Endothelial cell (in vitro differentiated cells): Measurements from ENCODE around the gene SLC25A29. TPM values are rescaled to one million over a fixed set of nuclear protein-coding genes. Genes with fewer than 3 reads are reported as not detected.

Source experiments
- DNase-seq: peaks from one replicate; pipeline ENCODE4 v3.0.0; 2021; ENCODE audit warnings: low spot score
- H3K27ac Mint-ChIP-seq: one replicate; pipeline ENCODE4 v1.8.0; 2021; ENCODE audit warnings: mixed read lengths, inconsistent platforms; ENCODE audit not compliant: unreplicated experiment
- H3K27me3 Mint-ChIP-seq: one replicate; pipeline ENCODE4 v1.8.0; 2021; ENCODE audit warnings: mild to moderate bottlenecking, moderate library complexity, mixed read lengths, inconsistent platforms; ENCODE audit not compliant: unreplicated experiment
- H3K36me3 Mint-ChIP-seq: one replicate; pipeline ENCODE4 v1.8.0; 2021; ENCODE audit warnings: mild to moderate bottlenecking, low read depth, mixed read lengths, inconsistent platforms; ENCODE audit not compliant: unreplicated experiment
- H3K4me1 Mint-ChIP-seq: one replicate; pipeline ENCODE4 v1.8.0; 2021; ENCODE audit warnings: mild to moderate bottlenecking, mixed read lengths, inconsistent platforms; ENCODE audit not compliant: unreplicated experiment
- H3K4me3 Mint-ChIP-seq: one replicate; pipeline ENCODE4 v1.8.0; 2021; ENCODE audit warnings: mild to moderate bottlenecking, mixed read lengths, inconsistent platforms; ENCODE audit not compliant: unreplicated experiment
- H3K9me3 Mint-ChIP-seq: one replicate; pipeline ENCODE4 v1.8.0; 2021; ENCODE audit warnings: mixed read lengths, inconsistent platforms; ENCODE audit not compliant: unreplicated experiment
- total RNA-seq: library from RNA; stranded (reverse); fragmentation: NEBNext Ultra II Directional; extraction: Animal tissue kit (Norgen Biotek cat#: 25700); gene quantifications from one replicate; pipeline ENCODE4 v1.2.1, GENCODE V29; 2021; ENCODE audit not compliant: unreplicated experiment
- TF ChIP-seq, protein P1 (sequence below): fragments of 200-600 bp; sonication (generic); IDR thresholded peaks from one replicate; pipeline ENCODE4 v1.5.0; 2021; ENCODE audit warnings: antibody characterized with exemption; ENCODE audit not compliant: unreplicated experiment

The SLC25A29 gene
- total RNA-seq, 1 donor from 2014 or later: 165 TPM

- Mint-ChIP-seq H3K4me1 (no peaks in the 10 kb centered on the region), H3K4me3 (no peak overlapping the region), H3K27me3 (peaks cover 7% of the 10 kb centered on the region), H3K36me3 (no peaks in the 10 kb centered on the region), H3K27ac (no peak overlapping the region), H3K9me3 (no peaks in the 10 kb centered on the region)
- no peak for DNase-seq
- TF ChIP-seq, protein P1, sequence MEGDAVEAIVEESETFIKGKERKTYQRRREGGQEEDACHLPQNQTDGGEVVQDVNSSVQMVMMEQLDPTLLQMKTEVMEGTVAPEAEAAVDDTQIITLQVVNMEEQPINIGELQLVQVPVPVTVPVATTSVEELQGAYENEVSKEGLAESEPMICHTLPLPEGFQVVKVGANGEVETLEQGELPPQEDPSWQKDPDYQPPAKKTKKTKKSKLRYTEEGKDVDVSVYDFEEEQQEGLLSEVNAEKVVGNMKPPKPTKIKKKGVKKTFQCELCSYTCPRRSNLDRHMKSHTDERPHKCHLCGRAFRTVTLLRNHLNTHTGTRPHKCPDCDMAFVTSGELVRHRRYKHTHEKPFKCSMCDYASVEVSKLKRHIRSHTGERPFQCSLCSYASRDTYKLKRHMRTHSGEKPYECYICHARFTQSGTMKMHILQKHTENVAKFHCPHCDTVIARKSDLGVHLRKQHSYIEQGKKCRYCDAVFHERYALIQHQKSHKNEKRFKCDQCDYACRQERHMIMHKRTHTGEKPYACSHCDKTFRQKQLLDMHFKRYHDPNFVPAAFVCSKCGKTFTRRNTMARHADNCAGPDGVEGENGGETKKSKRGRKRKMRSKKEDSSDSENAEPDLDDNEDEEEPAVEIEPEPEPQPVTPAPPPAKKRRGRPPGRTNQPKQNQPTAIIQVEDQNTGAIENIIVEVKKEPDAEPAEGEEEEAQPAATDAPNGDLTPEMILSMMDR: no peak
These were observed 19.7 kb upstream of the SLC25A29 start for GRCh38 chr14:100325958-100326357.

- Mint-ChIP-seq H3K36me3 (no peaks in the 10 kb centered on the region), H3K9me3 (no peaks in the 10 kb centered on the region), H3K27ac (no peak overlapping the region), H3K4me1 (no peaks in the 10 kb centered on the region), H3K4me3 (no peak overlapping the region), H3K27me3 (peaks cover 7% of the 10 kb centered on the region)
- DNase-seq: no peak
- TF ChIP-seq, protein P1: no peak
These were observed 19.0 kb upstream of the SLC25A29 start for GRCh38 chr14:100325231-100325632.

- Mint-ChIP-seq H3K4me1 (no peaks in the 10 kb centered on the region), H3K27ac (no peak overlapping the region), H3K36me3 (no peaks in the 10 kb centered on the region), H3K9me3 (no peaks in the 10 kb centered on the region), H3K27me3 (peaks cover 9% of the 10 kb centered on the region), H3K4me3 (no peak overlapping the region)
- TF ChIP-seq, protein P1: no peak
- no peak for DNase-seq
These were observed 17.7 kb upstream of the SLC25A29 start for GRCh38 chr14:100323942-100324307.

- Mint-ChIP-seq H3K27me3 (peaks cover 10% of the 10 kb centered on the region), H3K27ac (no peak within 1 kb of the TSS), H3K4me1 (no peaks in the 10 kb centered on the region), H3K4me3 (peak within 1 kb of the TSS; percentile 56), H3K36me3 (no peaks in the 10 kb centered on the region), H3K9me3 (no peaks in the 10 kb centered on the region)
- TF ChIP-seq, protein P1: no peak
- no peak for DNase-seq
These were observed 17.1 kb upstream of the SLC25A29 start, which contains the start of gene SLC25A47 for GRCh38 chr14:100323121-100323941. SLC25A47 (plus strand) TSS chr14:100323339; CDS start chr14:100323415, 76 bp downstream.
